ENCODE results near the gene PIEZO1. TPM values are rescaled to one million over a fixed set of nuclear protein-coding genes. Genes with fewer than 3 reads are reported as not detected.
A peak's percentile ranks its signal among the peaks of the same experiment; 100 is the strongest.

The PIEZO1 gene
- total RNA-seq, 2 donors from 2014 or later, result 156 to 202 TPM

DNA sequence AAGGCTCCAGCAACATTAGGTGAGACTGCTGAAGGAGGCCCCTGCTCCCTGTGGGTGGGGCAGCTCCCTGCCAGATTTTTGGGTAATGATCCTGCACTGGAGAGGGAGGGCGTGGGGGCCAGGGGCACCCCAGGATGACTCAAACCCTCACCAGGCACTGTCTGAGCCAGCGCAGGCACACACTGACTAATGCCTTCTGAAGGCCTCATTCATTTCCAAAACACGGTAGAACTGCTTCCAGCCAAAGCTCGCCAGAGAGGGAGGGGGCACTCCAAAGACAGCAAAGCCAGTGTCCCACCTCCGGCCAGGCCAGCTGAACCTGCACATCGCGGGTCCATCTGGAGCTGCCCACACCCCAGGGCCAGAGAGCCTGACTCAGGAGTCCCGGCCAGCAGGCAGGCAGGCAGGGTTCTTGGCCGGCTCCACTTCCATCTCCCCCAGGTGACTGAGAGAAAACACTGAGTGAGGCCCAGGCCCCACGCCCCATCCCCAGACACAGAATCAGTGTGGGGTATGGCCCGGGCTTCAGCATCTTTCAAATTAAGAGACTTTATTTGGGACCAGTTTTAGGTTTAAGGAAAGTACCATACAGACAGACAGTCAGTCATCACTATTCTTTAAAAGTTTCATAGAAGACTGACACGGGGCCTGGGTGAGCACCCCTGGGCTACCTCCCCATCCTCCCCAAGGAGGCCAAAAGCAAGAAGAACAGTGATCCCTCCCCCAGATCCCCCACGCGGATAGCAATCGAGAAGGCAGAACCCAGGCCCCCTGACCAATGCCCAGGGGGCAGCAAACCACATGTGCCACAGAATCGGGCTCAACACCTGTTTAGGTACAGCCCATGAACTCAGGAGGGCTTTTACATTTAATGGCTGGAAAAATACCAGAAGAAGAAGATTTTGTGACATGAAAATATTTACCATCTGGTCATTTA is 2.3 kb downstream of the PIEZO1 start:
- WGBS, result 62% methylated on average over 16 of the region's 16 CpGs
- no peak for DNase-seq (ENCODE audit: low spot score)
- peaks cover 8% of the 10 kb centered on the region for H3K4me1 ChIP-seq (replicated peaks)
- H3K27ac ChIP-seq, result peak overlapping the region; percentile 90 to 94
- no peak for TF ChIP-seq POLR2A (IDR thresholded peaks at IDR 0.05)
- TF ChIP-seq, protein P1, sequence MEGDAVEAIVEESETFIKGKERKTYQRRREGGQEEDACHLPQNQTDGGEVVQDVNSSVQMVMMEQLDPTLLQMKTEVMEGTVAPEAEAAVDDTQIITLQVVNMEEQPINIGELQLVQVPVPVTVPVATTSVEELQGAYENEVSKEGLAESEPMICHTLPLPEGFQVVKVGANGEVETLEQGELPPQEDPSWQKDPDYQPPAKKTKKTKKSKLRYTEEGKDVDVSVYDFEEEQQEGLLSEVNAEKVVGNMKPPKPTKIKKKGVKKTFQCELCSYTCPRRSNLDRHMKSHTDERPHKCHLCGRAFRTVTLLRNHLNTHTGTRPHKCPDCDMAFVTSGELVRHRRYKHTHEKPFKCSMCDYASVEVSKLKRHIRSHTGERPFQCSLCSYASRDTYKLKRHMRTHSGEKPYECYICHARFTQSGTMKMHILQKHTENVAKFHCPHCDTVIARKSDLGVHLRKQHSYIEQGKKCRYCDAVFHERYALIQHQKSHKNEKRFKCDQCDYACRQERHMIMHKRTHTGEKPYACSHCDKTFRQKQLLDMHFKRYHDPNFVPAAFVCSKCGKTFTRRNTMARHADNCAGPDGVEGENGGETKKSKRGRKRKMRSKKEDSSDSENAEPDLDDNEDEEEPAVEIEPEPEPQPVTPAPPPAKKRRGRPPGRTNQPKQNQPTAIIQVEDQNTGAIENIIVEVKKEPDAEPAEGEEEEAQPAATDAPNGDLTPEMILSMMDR (IDR thresholded peaks at IDR 0.05), result no peak
- no peak for TF ChIP-seq POLR2AphosphoS5 (IDR thresholded peaks at IDR 0.05)
- H3K36me3 ChIP-seq, result no peaks in the 10 kb centered on the region
- H3K27me3 ChIP-seq (replicated peaks; ENCODE audit: insufficient read depth), result no peaks in the 10 kb centered on the region
- intact Hi-C loops (cut with DNase I), result no loop called here
- H3K4me3 ChIP-seq, result peak overlapping the region; percentile 86 to 89
- H3K9me3 ChIP-seq, result no peaks in the 10 kb centered on the region

DNA sequence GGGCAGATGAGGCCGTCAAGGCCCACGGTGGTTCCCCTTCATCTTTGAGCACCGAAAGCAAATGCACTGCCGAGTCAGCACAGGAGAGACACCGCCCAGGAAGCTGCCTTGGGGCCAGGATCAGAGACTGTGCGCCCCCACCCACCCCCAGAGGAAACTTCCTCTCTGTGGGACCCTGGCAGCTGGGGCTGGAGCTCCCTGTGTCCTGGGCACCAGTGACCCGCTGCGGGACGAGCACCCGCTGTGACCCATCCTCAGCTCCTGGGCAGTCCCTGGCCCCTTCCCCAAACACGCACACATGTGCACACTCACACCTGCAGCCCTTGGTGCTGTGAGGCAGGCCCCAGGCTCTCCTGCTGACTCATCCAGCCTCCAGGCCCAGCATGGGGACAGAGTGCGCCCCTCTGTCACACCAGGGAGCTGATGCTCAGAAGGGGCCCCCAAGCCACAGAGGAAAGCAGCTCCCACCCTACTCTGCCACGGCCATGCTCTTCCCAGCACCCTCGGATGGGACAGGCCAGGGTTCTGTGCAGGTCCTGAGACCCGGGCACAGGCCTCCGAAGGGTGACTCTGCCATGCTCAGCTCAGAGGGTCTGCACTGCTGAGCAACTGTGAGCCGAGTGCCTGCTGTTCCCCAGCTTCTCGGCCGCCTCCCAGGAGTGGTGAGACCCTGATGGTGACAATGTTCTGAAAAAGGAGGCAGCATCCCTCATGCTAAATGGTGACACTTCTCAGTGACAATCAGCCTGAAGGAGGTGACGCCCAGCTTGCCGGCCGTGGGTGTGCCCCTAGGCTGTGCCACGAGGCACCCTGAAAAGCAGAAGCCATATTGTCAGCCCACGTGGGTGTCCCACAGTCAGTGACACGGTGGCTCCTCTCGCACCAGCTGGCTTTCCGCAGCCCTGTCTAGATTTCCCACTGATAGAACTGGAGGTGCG is 3.6 kb downstream of the PIEZO1 start:
- 85% methylated on average over 25 of the region's 28 CpGs for WGBS
- peak overlapping the region in 1 of 2 donors; percentile 35 for H3K27ac ChIP-seq
- no peak for DNase-seq (ENCODE audit: low spot score)

DNA sequence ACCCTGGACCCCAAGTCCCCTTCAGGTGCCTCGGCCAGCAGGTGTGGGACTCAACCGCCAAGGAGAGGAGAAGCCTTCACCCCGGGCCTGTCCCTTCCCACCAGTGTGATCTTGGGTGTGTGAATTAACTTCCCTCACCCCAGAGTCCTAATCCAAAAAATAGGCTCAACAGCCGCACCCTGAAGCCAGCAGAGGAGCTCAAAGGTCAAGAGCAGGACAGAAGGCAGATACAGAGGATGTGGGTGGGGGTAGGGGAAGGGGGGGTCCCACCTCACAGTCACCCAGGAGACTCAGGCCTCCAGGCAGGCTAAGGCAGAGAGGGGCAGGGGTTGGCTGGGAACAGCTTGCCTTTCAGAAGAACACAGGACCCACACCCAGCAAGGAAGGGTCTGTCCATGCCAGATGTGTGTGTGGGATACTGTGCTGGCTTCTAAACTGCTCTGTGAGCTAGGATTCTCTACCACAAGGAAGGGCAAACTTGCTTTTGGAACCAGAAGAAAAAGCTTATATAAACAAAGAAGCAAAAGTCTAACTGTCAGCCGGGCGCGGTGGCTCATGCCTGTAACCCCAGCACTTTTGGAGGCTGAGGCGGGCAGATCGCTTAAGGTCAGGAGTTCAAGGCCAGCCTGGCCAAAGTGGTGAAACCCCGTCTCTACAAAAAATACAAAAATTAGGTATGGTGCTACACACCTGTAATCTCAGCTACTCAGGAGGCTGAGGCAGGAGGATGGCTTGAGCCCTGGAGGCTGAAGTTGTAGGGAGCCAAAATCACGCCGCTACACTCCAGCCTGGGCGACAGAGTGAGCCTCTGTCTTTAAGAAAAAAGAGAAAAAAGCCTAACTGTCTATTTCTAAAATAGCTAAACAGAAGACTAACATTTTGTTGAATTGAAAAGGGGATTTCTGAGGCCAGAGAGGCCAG is 4.6 kb downstream of the PIEZO1 start:
- no peak for DNase-seq (ENCODE audit: low spot score)
- Histone ChIP-seq H3K27me3 (replicated peaks; ENCODE audit: insufficient read depth) (no peaks in the 10 kb centered on the region), H3K9me3 (no peaks in the 10 kb centered on the region), H3K4me1 (replicated peaks) (peaks cover 8% of the 10 kb centered on the region), H3K36me3 (no peaks in the 10 kb centered on the region), H3K27ac (peak overlapping the region in 1 of 2 donors; percentile 35), H3K4me3 (no peak overlapping the region)
- TF ChIP-seq POLR2A (IDR thresholded peaks at IDR 0.05), result no peak
- TF ChIP-seq, protein P1 (IDR thresholded peaks at IDR 0.05), result no peak
- no peak for TF ChIP-seq POLR2AphosphoS5 (IDR thresholded peaks at IDR 0.05)
- WGBS, result 78% methylated on average over 13 of the region's 13 CpGs
- intact Hi-C loops (cut with DNase I), result no loop called here

More for the DNA sequence above, 3.6 kb downstream of the PIEZO1 start:
- TF ChIP-seq, protein P1 (IDR thresholded peaks at IDR 0.05), result no peak
- TF ChIP-seq POLR2A (IDR thresholded peaks at IDR 0.05) (no peak), POLR2AphosphoS5 (IDR thresholded peaks at IDR 0.05) (no peak)
- Histone ChIP-seq H3K36me3 (no peaks in the 10 kb centered on the region), H3K9me3 (no peaks in the 10 kb centered on the region), H3K4me3 (no peak overlapping the region), H3K4me1 (replicated peaks) (peaks cover 8% of the 10 kb centered on the region), H3K27me3 (replicated peaks; ENCODE audit: insufficient read depth) (no peaks in the 10 kb centered on the region)
- intact Hi-C loops (cut with DNase I), result no loop called here

DNA sequence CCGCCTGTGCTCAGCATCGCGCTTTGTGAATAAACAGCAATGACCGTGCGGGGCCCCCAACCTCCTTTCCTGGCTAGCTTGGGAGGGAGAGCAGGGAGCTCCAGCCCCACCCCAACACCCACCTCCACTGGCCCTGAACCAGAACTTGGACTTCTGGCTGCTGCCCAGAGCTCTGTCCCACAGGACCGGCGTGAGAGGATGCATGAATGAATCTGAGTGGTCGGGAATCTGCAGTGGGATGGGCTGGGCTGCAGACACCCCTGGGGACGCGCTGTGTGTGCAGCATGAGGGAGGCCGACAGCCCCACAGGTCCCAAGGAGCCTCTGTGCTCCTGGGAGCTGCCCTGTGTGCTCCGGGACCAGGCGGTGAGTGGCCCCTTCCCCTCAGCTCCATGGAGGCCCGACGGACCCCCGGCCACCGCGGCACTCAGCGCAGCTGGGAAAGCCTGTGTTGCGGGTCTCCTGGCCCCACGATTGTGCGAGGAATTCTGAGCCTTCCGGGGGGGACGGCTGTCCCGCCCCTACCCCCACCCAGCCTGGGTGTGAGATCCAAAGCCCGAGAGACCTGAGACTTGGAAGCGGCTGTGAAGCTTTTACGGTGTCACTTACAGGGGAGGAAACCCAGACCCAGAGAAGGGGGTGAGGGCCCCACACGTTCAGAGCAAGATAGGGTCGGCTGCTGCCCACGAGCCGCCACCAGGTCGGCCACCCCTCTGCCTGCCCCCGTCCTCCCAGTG is 5.4 kb downstream of the PIEZO1 start:
- no peaks in the 10 kb centered on the region for H3K27me3 ChIP-seq (replicated peaks; ENCODE audit: insufficient read depth)
- no peak for DNase-seq (ENCODE audit: low spot score)
- H3K27ac ChIP-seq, result peak overlapping the region in 1 of 2 donors; percentile 35
- 50% methylated on average over 34 of the region's 34 CpGs for WGBS
- H3K36me3 ChIP-seq, result no peaks in the 10 kb centered on the region
- intact Hi-C loops (cut with DNase I), result no loop called here
- H3K4me3 ChIP-seq, result no peak overlapping the region
- H3K9me3 ChIP-seq, result no peaks in the 10 kb centered on the region
- TF ChIP-seq, protein P1 (IDR thresholded peaks at IDR 0.05), result no peak
- TF ChIP-seq POLR2A (IDR thresholded peaks at IDR 0.05) (no peak), POLR2AphosphoS5 (IDR thresholded peaks at IDR 0.05) (no peak)
- H3K4me1 ChIP-seq (replicated peaks), result peaks cover 8% of the 10 kb centered on the region
